WERI-Rb-1 (cell line): Measurements from ENCODE around the gene RRP36.

Source experiments
- DNase-seq: peaks from one replicate; pipeline ENCODE4 v3.0.0-alpha.2; 2020
- H3K27ac ChIP-seq: fragments of 250-450 bp; sonication (Bioruptor Pico); 2 replicates; pipeline ENCODE4 v1.5.1; 2020; ENCODE audit warnings: mild to moderate bottlenecking, moderate library complexity
- H3K27me3 ChIP-seq: fragments of 250-450 bp; sonication (Bioruptor Pico); 2 replicates; pipeline ENCODE4 v1.5.1; 2021; ENCODE audit warnings: mild to moderate bottlenecking, low read depth, moderate library complexity; ENCODE audit not compliant: insufficient read depth, severe bottlenecking
- H3K36me3 ChIP-seq: fragments of 250-450 bp; sonication (Bioruptor Pico); 2 replicates; pipeline ENCODE4 v1.5.1; 2020; ENCODE audit warnings: mild to moderate bottlenecking, moderate library complexity
- H3K4me3 ChIP-seq: 2 replicates; pipeline ENCODE4 v1.5.1; 2011; ENCODE audit warnings: low read depth, mild to moderate bottlenecking, control low read depth, low read length
- H3K9me3 ChIP-seq: fragments of 250-450 bp; sonication (Bioruptor Pico); 2 replicates; pipeline ENCODE4 v1.5.1; 2021; ENCODE audit warnings: mild to moderate bottlenecking, moderate library complexity; ENCODE audit not compliant: severe bottlenecking
- CTCF ChIP-seq: IDR thresholded peaks from 2 replicates; pipeline ENCODE4 v1.5.1; 2011; ENCODE audit warnings: low read depth, mild to moderate bottlenecking, control low read depth, inconsistent platforms, low read length

RRP36 gene

DNA sequence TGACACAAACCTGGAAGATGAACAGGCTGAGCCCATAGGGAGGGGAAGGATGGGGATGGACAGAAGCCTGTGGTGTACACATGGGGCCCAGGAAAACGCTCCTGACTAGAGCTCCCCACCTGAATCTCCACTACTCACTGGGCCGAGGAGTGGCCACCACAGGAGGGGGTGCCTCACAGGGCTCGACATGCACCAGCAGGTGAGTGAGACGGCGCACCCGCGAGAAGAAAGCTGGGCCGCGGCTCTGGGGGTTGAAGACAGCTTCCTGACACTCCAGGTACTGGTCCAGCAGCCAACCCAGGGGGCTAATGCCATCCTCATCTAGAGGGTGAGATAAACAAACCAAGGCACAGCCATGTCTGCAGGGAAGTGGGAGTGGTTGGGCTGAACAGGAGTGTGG is 21.9 kb downstream of the RRP36 start:
- no peak for TF ChIP-seq CTCF
- no peak for DNase-seq
- H3K4me3 ChIP-seq = no peak overlapping the region
- H3K27ac ChIP-seq = no peak overlapping the region
- no peaks in the 10 kb centered on the region for H3K9me3 ChIP-seq
- H3K36me3 ChIP-seq = peaks cover 88% of the 10 kb centered on the region
- no peaks in the 10 kb centered on the region for H3K27me3 ChIP-seq

DNA sequence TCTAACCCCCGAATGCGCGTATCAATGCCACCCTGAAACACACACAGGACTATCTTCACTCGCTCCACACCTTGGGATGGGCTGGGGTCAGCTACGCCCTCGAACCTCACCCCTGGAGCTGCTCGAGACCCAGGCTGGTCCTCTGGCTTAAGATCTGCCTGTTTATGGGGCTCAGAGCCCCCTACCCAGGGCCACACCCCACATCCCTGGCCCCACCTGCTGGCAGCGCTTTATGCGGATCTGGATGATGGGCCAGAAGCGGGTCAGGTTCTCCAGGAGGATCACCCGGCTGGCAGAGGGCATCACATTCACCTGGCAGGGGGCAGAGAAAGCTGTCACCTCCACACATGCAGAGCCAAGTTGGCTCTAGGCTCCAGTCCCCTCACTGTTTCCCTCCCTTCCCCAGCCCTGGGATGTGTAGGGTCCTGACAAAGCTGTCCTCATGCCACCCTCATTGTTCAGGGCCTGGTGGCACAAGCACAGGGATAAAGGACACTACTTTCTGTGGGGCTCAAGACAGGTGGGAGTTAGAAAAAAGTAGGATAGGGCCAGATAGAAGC is 24.0 kb downstream of the RRP36 start:
- Histone ChIP-seq H3K4me3 (no peak overlapping the region), H3K27ac (no peak overlapping the region), H3K27me3 (no peaks in the 10 kb centered on the region), H3K9me3 (no peaks in the 10 kb centered on the region), H3K36me3 (peaks cover 89% of the 10 kb centered on the region)
- DNase-seq = no peak
- TF ChIP-seq CTCF = no peak

GRCh38 chr6:43047998-43048397 is 26.6 kb downstream of the RRP36 start:
- no peak for DNase-seq
- H3K4me3 ChIP-seq = no peak overlapping the region
- no peaks in the 10 kb centered on the region for H3K9me3 ChIP-seq
- no peak overlapping the region for H3K27ac ChIP-seq
- H3K27me3 ChIP-seq = no peaks in the 10 kb centered on the region
- peaks cover 88% of the 10 kb centered on the region for H3K36me3 ChIP-seq
- TF ChIP-seq CTCF = no peak

- no peak for DNase-seq
- H3K27me3 ChIP-seq = no peaks in the 10 kb centered on the region
- H3K4me3 ChIP-seq = no peak overlapping the region
- peaks cover 84% of the 10 kb centered on the region for H3K36me3 ChIP-seq
- no peak overlapping the region for H3K27ac ChIP-seq
- no peaks in the 10 kb centered on the region for H3K9me3 ChIP-seq
- TF ChIP-seq CTCF = no peak
Observed at GRCh38 chr6:43050981-43051380, 29.6 kb downstream of the RRP36 start.

DNA sequence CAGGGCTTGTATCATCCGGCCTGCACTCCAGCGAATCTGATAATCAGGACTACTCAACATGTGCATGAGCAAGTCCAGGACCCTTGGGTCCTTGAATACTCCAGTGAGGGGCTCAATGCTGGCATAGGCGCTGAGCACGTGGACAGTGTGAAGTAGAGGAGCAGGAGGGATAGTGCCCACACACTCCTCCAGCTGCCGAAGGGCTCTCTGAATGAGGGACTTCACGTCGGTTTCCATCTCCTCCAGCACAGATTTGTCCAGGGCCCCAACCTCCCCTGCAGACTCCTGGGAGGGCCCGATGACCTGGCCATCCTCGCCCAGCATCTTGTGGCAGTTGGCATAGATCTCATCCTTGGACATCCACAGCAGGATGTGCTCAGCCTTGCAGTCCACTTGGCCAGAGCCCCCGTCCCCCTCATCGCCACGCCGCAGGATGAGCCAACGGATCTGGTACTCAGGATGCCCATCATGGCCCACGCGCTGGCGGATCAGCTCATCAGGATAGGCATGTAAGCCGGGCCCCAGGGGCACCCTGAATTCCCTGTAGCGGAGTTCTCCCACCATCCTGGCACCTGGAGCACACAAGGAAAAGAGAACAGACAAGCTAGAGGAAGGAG is 30.9 kb downstream of the RRP36 start:
- Histone ChIP-seq H3K9me3 (no peaks in the 10 kb centered on the region), H3K4me3 (no peak overlapping the region), H3K27me3 (no peaks in the 10 kb centered on the region), H3K36me3 (peaks cover 86% of the 10 kb centered on the region), H3K27ac (peak overlapping the region; percentile 93)
- no peak for DNase-seq
- TF ChIP-seq CTCF = no peak
